GM19025 (cell line): ENCODE results near the gene SLC34A3.
"Not testable (repeated sequence)": the region's sequence is repeated elsewhere in the genome, so short reads cannot be mapped to it uniquely, and the experiment has no call there.

Experiments used
- ATAC-seq: cut with Tn5 transposase; IDR thresholded peaks from one replicate; pipeline ENCODE4 v1.9.1; 2021; ENCODE audit warnings: mild to moderate bottlenecking, low read depth, moderate library complexity; ENCODE audit not compliant: unreplicated experiment

The SLC34A3 gene

GRCh38 chr9:137228506-137228967 lies 2.2 kb upstream of the SLC34A3 start:
- no peak for ATAC-seq

GRCh38 chr9:137228968-137229896 lies 1.5 kb upstream of the SLC34A3 start:
- no peak for ATAC-seq

- no peak for ATAC-seq
Measured at GRCh38 chr9:137229903-137230704, 597 bp upstream of the SLC34A3 start.

- ATAC-seq, result no peak
Measured at GRCh38 chr9:137231372-137232039, 805 bp downstream of the SLC34A3 start.

- ATAC-seq, result no peak
Measured at GRCh38 chr9:137232101-137232500, 1.4 kb downstream of the SLC34A3 start.

- no peak for ATAC-seq
Measured at GRCh38 chr9:137232510-137232909, 1.8 kb downstream of the SLC34A3 start.

- no peak for ATAC-seq
Measured at GRCh38 chr9:137233143-137233980, 2.7 kb downstream of the SLC34A3 start.

GRCh38 chr9:137234055-137234697 lies 3.5 kb downstream of the SLC34A3 start:
- no peak for ATAC-seq

- no peak for ATAC-seq
Measured at GRCh38 chr9:137234758-137235423, 4.2 kb downstream of the SLC34A3 start.

- no peak for ATAC-seq
Measured at GRCh38 chr9:137235424-137236237, 4.9 kb downstream of the SLC34A3 start.

GRCh38 chr9:137236238-137236935 lies 5.7 kb downstream of the SLC34A3 start:
- no peak for ATAC-seq

GRCh38 chr9:137236936-137237421 lies 6.3 kb downstream of the SLC34A3 start:
- no peak for ATAC-seq

- ATAC-seq, result no peak
Measured at GRCh38 chr9:137237759-137238726, 7.3 kb downstream of the SLC34A3 start.

GRCh38 chr9:137239541-137240200 lies 9.0 kb downstream of the SLC34A3 start:
- ATAC-seq, result not testable (repeated sequence)

- ATAC-seq, result peak; percentile 14
Measured at GRCh38 chr9:137240318-137240840, 9.7 kb downstream of the SLC34A3 start.
